ENCODE measurements around the gene C14orf180.
A peak's percentile ranks its signal among the peaks of the same experiment; 100 is the strongest.

The C14orf180 gene

GRCh38 chr14:104574536-104574935 lies 5.0 kb upstream of the C14orf180 start:
- Mint-ChIP-seq H3K27ac (peak overlapping the region; percentile 58), H3K4me3 (peak overlapping the region; percentile 51), H3K36me3 (ENCODE audit: low read depth) (no peaks in the 10 kb centered on the region), H3K9me3 (no peaks in the 10 kb centered on the region), H3K4me1 (peaks cover 91% of the 10 kb centered on the region), H3K27me3 (ENCODE audit: low read depth, poor library complexity) (peaks cover 10% of the 10 kb centered on the region)
- TF ChIP-seq CTCF (IDR thresholded peaks at IDR 0.05), result no peak
- DNase-seq, result no peak

GRCh38 chr14:104574978-104575583 lies 4.5 kb upstream of the C14orf180 start:
- Mint-ChIP-seq H3K9me3 (no peaks in the 10 kb centered on the region), H3K27ac (no peak overlapping the region)
- TF ChIP-seq CTCF (IDR thresholded peaks at IDR 0.05), result no peak

GRCh38 chr14:104576232-104576969 lies 3.2 kb upstream of the C14orf180 start:
- DNase-seq, result no peak
- Mint-ChIP-seq H3K9me3 (no peaks in the 10 kb centered on the region), H3K4me3 (peak overlapping the region; percentile 30), H3K36me3 (ENCODE audit: low read depth) (no peaks in the 10 kb centered on the region), H3K27ac (no peak overlapping the region), H3K27me3 (ENCODE audit: low read depth, poor library complexity) (peaks cover 11% of the 10 kb centered on the region), H3K4me1 (peaks cover 83% of the 10 kb centered on the region)
- no peak for TF ChIP-seq CTCF (IDR thresholded peaks at IDR 0.05)

More at GRCh38 chr14:104574978-104575583, 4.5 kb upstream of the C14orf180 start:
- H3K4me1 Mint-ChIP-seq, result peaks cover 91% of the 10 kb centered on the region
- no peak overlapping the region for H3K4me3 Mint-ChIP-seq
- no peak for DNase-seq
- no peaks in the 10 kb centered on the region for H3K36me3 Mint-ChIP-seq (ENCODE audit: low read depth)
- peaks cover 11% of the 10 kb centered on the region for H3K27me3 Mint-ChIP-seq (ENCODE audit: low read depth, poor library complexity)

GRCh38 chr14:104576970-104577332 lies 2.6 kb upstream of the C14orf180 start:
- TF ChIP-seq CTCF (IDR thresholded peaks at IDR 0.05), result no peak
- Mint-ChIP-seq H3K36me3 (ENCODE audit: low read depth) (no peaks in the 10 kb centered on the region), H3K27me3 (ENCODE audit: low read depth, poor library complexity) (peaks cover 11% of the 10 kb centered on the region), H3K9me3 (no peaks in the 10 kb centered on the region), H3K4me1 (peaks cover 83% of the 10 kb centered on the region), H3K27ac (no peak overlapping the region), H3K4me3 (no peak overlapping the region)
- no peak for DNase-seq

- no peak overlapping the region for H3K4me3 Mint-ChIP-seq
- no peak for TF ChIP-seq CTCF (IDR thresholded peaks at IDR 0.05)
- no peak overlapping the region for H3K27ac Mint-ChIP-seq
- peaks cover 81% of the 10 kb centered on the region for H3K4me1 Mint-ChIP-seq
- H3K9me3 Mint-ChIP-seq, result no peaks in the 10 kb centered on the region
- DNase-seq, result peak; percentile 62
- no peaks in the 10 kb centered on the region for H3K36me3 Mint-ChIP-seq (ENCODE audit: low read depth)
- H3K27me3 Mint-ChIP-seq (ENCODE audit: low read depth, poor library complexity), result peaks cover 11% of the 10 kb centered on the region
Observed at GRCh38 chr14:104577426-104577825, 2.1 kb upstream of the C14orf180 start.

All from nephron progenitor cell (in vitro differentiated cells).